ENCODE data around the gene SKA3. TPM values are rescaled to one million over a fixed set of nuclear protein-coding genes. Genes with fewer than 3 reads are reported as not detected.

SKA3 gene
- total RNA-seq, 1 experiment from 2014 or later: 16.4 TPM

- no peak for DNase-seq (ENCODE audit: unreplicated experiment)
- Mint-ChIP-seq H3K27me3 (ENCODE audit: insufficient read depth, unreplicated experiment) (no peaks in the 10 kb centered on the region), H3K36me3 (ENCODE audit: insufficient read depth, unreplicated experiment) (no peaks in the 10 kb centered on the region), H3K27ac (ENCODE audit: low read depth, unreplicated experiment) (no peak overlapping the region), H3K4me1 (ENCODE audit: insufficient read depth, unreplicated experiment) (no peaks in the 10 kb centered on the region), H3K4me3 (ENCODE audit: unreplicated experiment) (no peak overlapping the region), H3K9me3 (ENCODE audit: unreplicated experiment) (no peaks in the 10 kb centered on the region)
- CTCF ChIA-PET: no interaction called here
- intact Hi-C loops (cut with micrococcal nuclease): no loop called here
- no TSS peak for BruUV-seq (replicated peaks)
- POLR2A ChIA-PET: no interaction called here
- no peak for TF ChIP-seq CTCF (IDR thresholded peaks at IDR 0.05; ENCODE audit: unreplicated experiment)
Measured at GRCh38 chr13:21123956-21124355, 52.4 kb downstream of the SKA3 start.

GRCh38 chr13:21121616-21122015 is 54.7 kb downstream of the SKA3 start:
- H3K27ac Mint-ChIP-seq (ENCODE audit: low read depth, unreplicated experiment): no peak overlapping the region
- no TSS peak for BruUV-seq (replicated peaks)
- TF ChIP-seq CTCF (IDR thresholded peaks at IDR 0.05; ENCODE audit: unreplicated experiment): no peak
- no peak for DNase-seq (ENCODE audit: unreplicated experiment)
- ChIA-PET POLR2A (no interaction called here), CTCF (no interaction called here)
- intact Hi-C loops (cut with micrococcal nuclease): no loop called here
- no peaks in the 10 kb centered on the region for H3K27me3 Mint-ChIP-seq (ENCODE audit: insufficient read depth, unreplicated experiment)
- no peaks in the 10 kb centered on the region for H3K36me3 Mint-ChIP-seq (ENCODE audit: insufficient read depth, unreplicated experiment)
- H3K4me3 Mint-ChIP-seq (ENCODE audit: unreplicated experiment): no peak overlapping the region
- no peaks in the 10 kb centered on the region for H3K9me3 Mint-ChIP-seq (ENCODE audit: unreplicated experiment)
- H3K4me1 Mint-ChIP-seq (ENCODE audit: insufficient read depth, unreplicated experiment): no peaks in the 10 kb centered on the region

GRCh38 chr13:21120191-21120590 is 56.2 kb downstream of the SKA3 start:
- Mint-ChIP-seq H3K9me3 (ENCODE audit: unreplicated experiment) (no peaks in the 10 kb centered on the region), H3K4me3 (ENCODE audit: unreplicated experiment) (no peak overlapping the region), H3K36me3 (ENCODE audit: insufficient read depth, unreplicated experiment) (no peaks in the 10 kb centered on the region), H3K4me1 (ENCODE audit: insufficient read depth, unreplicated experiment) (no peaks in the 10 kb centered on the region), H3K27ac (ENCODE audit: low read depth, unreplicated experiment) (no peak overlapping the region), H3K27me3 (ENCODE audit: insufficient read depth, unreplicated experiment) (no peaks in the 10 kb centered on the region)
- POLR2A ChIA-PET: no interaction called here
- no peak for DNase-seq (ENCODE audit: unreplicated experiment)
- intact Hi-C loops (cut with micrococcal nuclease): no loop called here
- BruUV-seq (replicated peaks): no TSS peak
- CTCF ChIA-PET: no interaction called here
- TF ChIP-seq CTCF (IDR thresholded peaks at IDR 0.05; ENCODE audit: unreplicated experiment): no peak

DNA sequence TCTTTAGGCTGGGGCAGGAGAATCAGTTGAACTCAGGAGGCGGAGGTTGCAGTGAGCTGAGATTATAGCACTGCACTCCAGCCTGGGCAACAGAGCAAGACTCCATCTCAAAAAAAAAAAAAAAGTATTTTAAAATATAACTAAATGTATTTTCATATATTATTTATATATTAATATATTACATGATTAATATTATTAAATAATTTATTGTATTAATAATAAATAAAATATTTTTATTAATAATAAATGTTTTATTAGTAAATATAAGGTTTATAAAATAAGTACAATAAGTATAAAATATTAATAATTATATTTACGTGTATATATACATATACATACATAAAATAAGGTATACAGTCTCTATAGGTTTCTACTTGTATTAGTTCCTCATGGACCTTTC is 56.8 kb downstream of the SKA3 start:
- TF ChIP-seq CTCF (IDR thresholded peaks at IDR 0.05; ENCODE audit: unreplicated experiment): no peak
- H3K4me1 Mint-ChIP-seq (ENCODE audit: insufficient read depth, unreplicated experiment): no peaks in the 10 kb centered on the region
- no peak for DNase-seq (ENCODE audit: unreplicated experiment)
- H3K4me3 Mint-ChIP-seq (ENCODE audit: unreplicated experiment): no peak overlapping the region
- intact Hi-C loops (cut with micrococcal nuclease): no loop called here
- H3K36me3 Mint-ChIP-seq (ENCODE audit: insufficient read depth, unreplicated experiment): no peaks in the 10 kb centered on the region
- no peaks in the 10 kb centered on the region for H3K9me3 Mint-ChIP-seq (ENCODE audit: unreplicated experiment)
- CTCF ChIA-PET: interaction anchor here (0.6 to 0.7 kb wide), 2 partner anchors 57 to 176 kb away, joined by 3 to 6 read pairs; partner anchors contain the start of genes MRPL57 and SKA3
- no peak overlapping the region for H3K27ac Mint-ChIP-seq (ENCODE audit: low read depth, unreplicated experiment)
- H3K27me3 Mint-ChIP-seq (ENCODE audit: insufficient read depth, unreplicated experiment): no peaks in the 10 kb centered on the region
- POLR2A ChIA-PET: no interaction called here
- no TSS peak for BruUV-seq (replicated peaks)
